NCI-H1436 treated with DMSO at 0.1 percent for 48 hours (cell line): ENCODE results near the gene LDB2.

ENCODE experiments used
- DNase-seq: peaks from one replicate; lab custom pipeline; 2025; lab: John Stamatoyannopoulos, UW

Gene LDB2

GRCh38 chr4:16721613-16722291 is 176.7 kb downstream of the LDB2 start:
- no peak for DNase-seq

GRCh38 chr4:16720761-16721160 is 177.7 kb downstream of the LDB2 start:
- DNase-seq: no peak

- no peak for DNase-seq
Observed at GRCh38 chr4:16717266-16717970, 181.0 kb downstream of the LDB2 start.

GRCh38 chr4:16715482-16715881 is 183.0 kb downstream of the LDB2 start:
- DNase-seq: no peak

DNA sequence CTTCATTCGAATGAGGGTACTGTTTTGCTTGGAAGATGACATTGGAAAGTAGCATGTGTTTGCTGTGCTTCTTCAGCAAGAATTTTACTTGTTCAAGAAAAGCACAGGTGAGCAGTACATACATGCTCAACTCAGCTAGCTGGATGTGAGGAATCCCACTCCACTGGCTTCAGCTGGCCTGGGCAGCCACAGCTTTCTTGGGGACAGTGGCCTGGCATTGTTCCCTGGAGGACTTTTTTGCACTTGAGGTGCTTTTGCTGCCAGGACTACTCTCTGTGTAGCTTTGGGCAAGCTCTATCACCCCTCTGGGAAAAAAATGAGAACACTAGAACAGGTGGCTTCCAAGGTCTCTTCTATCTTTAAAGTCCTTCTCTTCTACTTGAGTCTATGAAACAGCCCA is 184.3 kb downstream of the LDB2 start:
- DNase-seq: no peak

GRCh38 chr4:16713696-16714095 is 184.7 kb downstream of the LDB2 start:
- DNase-seq: no peak

DNA sequence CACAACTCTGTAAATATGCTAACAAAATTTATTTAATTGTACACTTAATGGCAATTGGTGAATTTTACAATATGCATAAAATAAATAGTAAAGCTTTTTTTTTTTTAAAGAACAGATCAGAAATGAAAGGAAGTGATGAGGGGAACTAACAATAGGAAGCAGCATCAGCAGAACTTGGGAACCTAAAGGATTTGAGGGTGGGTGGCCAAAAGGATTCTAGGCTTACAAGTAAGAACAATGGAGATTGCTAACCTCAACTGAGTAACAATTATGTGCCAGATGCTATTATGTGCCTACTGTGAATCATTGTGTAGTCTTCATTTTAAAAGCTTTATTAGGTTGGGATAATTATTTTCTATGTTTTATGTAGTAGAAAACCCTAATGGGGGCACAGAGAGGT is 185.2 kb downstream of the LDB2 start:
- DNase-seq: no peak

DNA sequence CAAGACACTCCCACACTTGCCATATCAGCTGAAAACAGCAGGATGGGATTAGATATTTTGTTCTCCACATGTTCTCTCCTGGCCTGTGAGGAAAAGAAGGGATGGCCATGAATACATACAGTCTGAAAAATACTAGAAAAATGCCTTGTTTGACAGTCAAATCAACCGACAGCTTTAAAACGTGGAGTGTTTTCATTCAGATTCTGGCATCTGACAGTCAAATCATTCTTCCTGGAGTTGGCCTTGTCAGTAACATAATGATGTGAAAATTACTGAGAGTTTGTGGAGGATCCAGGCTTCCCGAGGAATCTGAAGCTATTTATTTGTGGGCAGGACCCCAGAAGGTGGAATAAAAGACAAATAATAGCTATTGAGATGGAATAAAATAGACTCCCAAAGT is 188.2 kb downstream of the LDB2 start:
- no peak for DNase-seq

DNA sequence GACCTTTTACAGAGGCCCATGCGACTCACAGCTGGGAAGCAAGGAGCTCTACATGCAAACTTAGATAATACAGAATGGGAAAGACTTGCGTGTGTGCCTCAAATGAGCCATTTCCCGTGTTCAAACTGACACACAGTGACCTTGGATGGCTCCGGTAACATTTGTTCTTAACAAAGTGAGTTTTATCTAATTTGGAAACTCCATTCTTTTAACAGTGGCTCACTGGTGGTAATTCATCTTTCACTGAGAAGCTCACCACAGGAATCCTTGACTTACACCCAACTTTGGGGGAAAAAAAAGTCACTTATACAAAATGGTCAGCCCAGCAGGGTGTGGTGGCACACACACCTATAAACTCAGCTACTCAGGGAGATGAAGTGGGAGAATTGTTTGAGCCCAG is 190.6 kb downstream of the LDB2 start:
- DNase-seq: no peak

GRCh38 chr4:16706251-16706650 is 192.2 kb downstream of the LDB2 start:
- DNase-seq: no peak

DNA sequence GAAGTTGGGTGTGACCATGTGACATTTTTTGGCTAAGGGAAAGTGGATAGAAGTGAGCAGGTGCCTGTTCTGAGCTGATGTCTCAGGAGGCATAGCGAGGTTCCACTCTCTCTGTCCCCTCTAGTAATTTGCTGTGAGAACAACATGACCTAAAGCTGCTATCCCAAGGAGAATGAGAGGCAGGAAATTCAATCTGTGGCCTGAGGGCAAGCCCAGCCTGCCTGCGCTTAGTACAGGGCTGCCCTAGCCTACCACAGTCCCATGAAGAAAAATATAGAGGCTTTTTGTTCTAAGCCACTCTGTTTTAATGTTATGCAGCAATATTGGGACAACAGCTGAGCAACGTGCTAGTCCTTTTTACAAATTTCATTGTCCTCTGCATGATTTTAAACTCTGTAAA is 193.1 kb downstream of the LDB2 start:
- no peak for DNase-seq

- DNase-seq: no peak
Observed at GRCh38 chr4:16704489-16704888, 194.0 kb downstream of the LDB2 start.

DNA sequence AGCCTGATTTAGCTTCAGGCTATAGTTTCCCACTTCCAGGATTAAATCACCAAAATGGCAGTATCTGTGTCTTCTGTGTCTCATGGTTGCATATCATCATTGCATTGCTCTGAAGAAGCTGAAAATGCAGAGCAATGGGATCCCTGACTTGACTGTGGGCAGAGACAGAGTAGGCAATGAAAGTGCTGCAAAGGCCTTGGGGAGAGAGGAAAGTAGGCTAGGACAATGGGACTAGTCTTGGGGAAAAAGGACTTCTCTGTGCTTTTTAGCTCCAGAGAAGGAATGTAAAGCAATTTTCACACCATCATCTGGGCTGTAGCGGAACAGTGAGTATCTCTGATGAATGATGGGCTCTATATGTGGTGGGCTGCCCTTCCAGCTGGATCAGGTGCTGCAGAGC is 202.5 kb downstream of the LDB2 start:
- DNase-seq: no peak

- DNase-seq: no peak
Observed at GRCh38 chr4:16694884-16695276, 203.6 kb downstream of the LDB2 start.

DNA sequence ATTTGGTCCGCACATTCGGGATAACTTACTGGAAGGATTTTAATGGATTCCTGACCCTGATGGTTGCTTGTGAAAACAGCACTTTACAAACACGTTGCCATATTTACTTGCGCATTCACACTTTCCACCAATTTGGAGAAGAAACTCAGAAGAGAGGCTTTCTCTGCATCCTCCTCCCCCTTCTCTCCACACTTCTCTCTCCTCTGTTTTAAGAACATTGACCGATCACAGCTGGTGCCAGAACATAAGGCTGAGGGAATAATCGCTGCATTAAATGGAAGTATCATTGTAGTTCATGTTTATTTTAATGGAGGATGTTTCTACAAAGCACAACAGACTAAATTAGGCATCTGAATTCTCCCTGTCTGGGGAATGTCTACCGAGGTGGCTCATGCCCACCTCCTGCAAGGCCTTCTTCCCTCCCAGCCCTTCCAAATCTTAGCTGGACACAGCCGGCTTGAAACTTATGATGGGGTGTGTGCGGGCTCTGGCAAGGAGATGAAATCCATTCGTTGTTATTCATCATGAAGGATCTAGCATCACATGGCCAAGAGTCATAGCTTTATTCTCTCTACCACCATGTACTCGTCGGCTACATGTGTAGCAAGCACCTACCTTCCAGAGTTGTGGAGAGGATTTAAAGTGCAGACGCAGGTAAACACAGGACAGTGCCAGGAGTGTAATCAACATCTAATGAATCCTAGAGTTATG is 204.1 kb downstream of the LDB2 start:
- DNase-seq: no peak

DNA sequence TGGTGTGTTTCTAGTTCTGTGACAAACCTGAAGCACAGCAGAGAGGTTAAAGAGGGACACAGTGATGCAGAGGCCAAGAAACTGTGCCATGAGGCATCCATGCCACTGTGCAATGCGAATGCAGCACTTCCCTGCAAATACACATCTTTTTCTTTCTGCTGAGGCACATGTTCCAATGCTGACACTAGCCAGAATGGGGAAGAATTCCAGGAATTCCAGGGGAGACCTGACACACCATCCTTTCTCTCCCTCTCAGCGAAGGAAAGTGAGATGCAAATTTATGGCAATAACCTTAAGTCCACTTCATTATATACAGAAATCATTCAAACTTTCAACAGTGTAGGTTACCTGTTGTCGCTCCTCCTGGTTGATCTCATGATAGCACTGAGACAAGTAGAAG is 204.8 kb downstream of the LDB2 start:
- DNase-seq: no peak

- no peak for DNase-seq
Observed at GRCh38 chr4:16692961-16693506, 205.4 kb downstream of the LDB2 start.

- no peak for DNase-seq
Observed at GRCh38 chr4:16692524-16692923, 205.9 kb downstream of the LDB2 start.

DNA sequence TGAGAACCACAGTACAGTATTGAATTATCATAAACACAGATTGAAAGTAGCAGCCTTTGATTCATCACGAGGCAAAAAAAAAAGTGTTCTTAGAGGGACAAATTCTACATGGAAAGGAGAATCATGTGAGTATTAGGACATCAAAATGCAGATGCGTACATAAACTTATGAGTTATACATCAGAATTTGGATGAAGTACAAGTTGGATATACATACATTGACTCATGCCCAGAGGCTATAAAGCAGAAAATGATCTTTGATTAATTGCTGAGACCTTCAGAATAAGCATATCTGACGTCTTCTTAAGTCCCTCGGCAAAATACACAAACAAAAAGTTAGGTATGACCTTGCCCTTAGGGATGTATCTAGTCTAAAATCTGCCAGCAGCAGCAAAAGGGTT is 206.4 kb downstream of the LDB2 start:
- DNase-seq: no peak

GRCh38 chr4:16691450-16691849 is 207.0 kb downstream of the LDB2 start:
- DNase-seq: no peak

GRCh38 chr4:16687845-16688244 is 210.6 kb downstream of the LDB2 start:
- DNase-seq: no peak

GRCh38 chr4:16687011-16687410 is 211.4 kb downstream of the LDB2 start:
- DNase-seq: no peak

DNA sequence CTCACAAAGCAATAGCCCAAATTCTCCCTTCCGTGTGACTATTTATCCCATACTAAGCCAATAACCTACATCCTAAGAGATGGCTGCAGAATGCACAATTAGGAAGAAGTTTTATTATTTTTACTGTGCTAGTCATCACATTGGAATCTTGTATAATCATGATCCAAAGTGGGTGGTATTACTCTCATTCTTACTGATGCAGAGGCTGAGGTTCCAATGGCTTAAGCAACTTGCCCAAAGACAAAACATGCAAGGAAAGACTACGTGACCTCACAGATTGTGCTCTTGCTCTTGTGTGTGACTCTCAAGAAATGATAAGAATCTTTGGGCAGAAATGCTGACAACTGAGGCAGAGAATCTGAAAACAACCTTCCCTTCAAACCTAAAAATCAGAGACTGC is 212.2 kb downstream of the LDB2 start:
- no peak for DNase-seq
